Activated naive CD4-positive, alpha-beta T cell treated with anti-CD3 and anti-CD28 coated beads, Interleukin-2, amount 10 ng/mL, durations not matched to agents 7 days and 5 days (primary cell): ENCODE measurements around the gene TRIOBP.

ENCODE experiments used
- CTCF ChIA-PET: fragments of 350-600 bp; sonication (Branson Sonifier 250); formaldehyde crosslinking; loops from one replicate; lab custom pipeline; 2021; ENCODE audit warnings: antibody characterized with exemption; lab: Charles Lee
- DNase-seq: peaks from one replicate; pipeline ENCODE4 v3.0.0-alpha.2; 2020
- H3K27ac Mint-ChIP-seq: one replicate; pipeline ENCODE4 v1.8.0; 2021; ENCODE audit warnings: mild to moderate bottlenecking, moderate library complexity, mixed read lengths
- H3K27me3 Mint-ChIP-seq: one replicate; pipeline ENCODE4 v1.8.0; 2021; ENCODE audit warnings: mild to moderate bottlenecking, mixed read lengths
- H3K36me3 Mint-ChIP-seq: one replicate; pipeline ENCODE4 v1.8.0; 2021; ENCODE audit warnings: mixed read lengths
- H3K4me1 Mint-ChIP-seq: one replicate; pipeline ENCODE4 v1.8.0; 2021; ENCODE audit warnings: mixed read lengths
- H3K4me3 Mint-ChIP-seq: one replicate; pipeline ENCODE4 v1.8.0; 2021; ENCODE audit warnings: mild to moderate bottlenecking, moderate library complexity, mixed read lengths
- H3K9me3 Mint-ChIP-seq: one replicate; pipeline ENCODE4 v1.8.0; 2021; ENCODE audit warnings: mixed read lengths

Gene TRIOBP

DNA sequence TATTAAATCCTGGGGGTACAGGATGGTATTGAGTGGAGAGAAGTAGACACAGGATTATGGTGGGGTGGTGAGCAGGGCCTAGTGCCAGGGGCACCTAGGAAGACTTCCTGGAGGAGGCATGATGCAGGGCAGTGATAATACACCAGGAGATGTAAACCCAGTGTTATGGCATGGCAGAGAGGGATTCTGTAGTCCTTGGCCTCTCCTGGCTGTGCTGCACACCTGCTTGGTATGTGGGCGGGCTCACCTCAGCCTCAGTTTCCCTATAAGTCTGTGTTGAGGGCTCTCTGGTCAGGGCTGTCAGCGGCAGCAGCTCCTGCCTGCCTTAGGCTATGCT, 36.2 kb upstream of the TRIOBP start:
- CTCF ChIA-PET: interaction anchor here (0.6 to 7.7 kb wide), 5 partner anchors 11 to 400 kb away, joined by 3 to 83 read pairs (median 15); partner anchors contain the start of gene LGALS1
- H3K27me3 Mint-ChIP-seq: no peaks in the 10 kb centered on the region
- DNase-seq: no peak

DNA sequence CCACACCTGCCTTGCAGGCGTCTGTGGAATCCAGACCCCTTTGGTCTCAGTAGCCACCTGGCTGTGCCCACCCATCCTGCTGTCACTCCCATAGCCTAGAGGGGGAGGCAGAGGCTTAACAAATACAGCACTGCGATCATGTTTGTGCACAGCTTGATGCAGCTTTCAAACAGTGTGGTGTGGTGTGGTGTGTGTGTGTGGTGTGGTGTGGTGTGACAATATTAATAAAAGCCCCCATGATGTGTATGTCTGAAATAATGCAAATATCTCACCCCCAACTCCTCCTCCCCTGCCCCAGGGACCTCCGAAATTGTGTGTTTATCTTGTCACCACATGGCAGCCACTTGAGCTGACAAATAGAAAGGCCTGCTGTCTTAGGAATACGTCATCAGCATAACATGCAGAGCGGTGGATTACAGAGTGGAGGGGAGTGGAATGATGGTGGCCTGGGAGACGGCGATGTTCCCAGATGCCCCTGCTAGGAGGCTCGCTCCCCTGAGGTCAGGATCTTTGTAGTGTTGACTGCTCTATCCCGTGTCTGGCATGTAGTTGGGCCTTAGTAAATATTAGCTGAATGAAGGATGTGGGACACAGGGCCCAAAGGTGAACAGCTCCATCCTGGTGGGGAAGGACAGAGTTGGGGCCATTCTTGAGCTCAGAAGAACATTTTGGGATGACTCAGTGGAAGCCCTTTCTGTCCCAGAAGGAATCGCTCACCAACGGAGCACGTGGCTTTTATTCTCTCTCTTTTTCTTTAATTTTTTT, 35.5 kb upstream of the TRIOBP start:
- peaks cover 15% of the 10 kb centered on the region for H3K36me3 Mint-ChIP-seq
- no peaks in the 10 kb centered on the region for H3K27me3 Mint-ChIP-seq
- peak overlapping the region; percentile 81 for H3K4me3 Mint-ChIP-seq
- H3K4me1 Mint-ChIP-seq: peaks cover 40% of the 10 kb centered on the region
- CTCF ChIA-PET: interaction anchor here (0.6 to 7.7 kb wide), 5 partner anchors 10 to 401 kb away, joined by 3 to 83 read pairs (median 15); partner anchors contain the start of gene LGALS1
- H3K9me3 Mint-ChIP-seq: no peaks in the 10 kb centered on the region
- DNase-seq: peak; percentile 53
- H3K27ac Mint-ChIP-seq: peak overlapping the region; percentile 55

More for the DNA sequence above, 36.2 kb upstream of the TRIOBP start:
- Mint-ChIP-seq H3K4me1 (peaks cover 40% of the 10 kb centered on the region), H3K4me3 (peak overlapping the region; percentile 81), H3K27ac (peak overlapping the region; percentile 73), H3K9me3 (no peaks in the 10 kb centered on the region), H3K36me3 (peaks cover 12% of the 10 kb centered on the region)

DNA sequence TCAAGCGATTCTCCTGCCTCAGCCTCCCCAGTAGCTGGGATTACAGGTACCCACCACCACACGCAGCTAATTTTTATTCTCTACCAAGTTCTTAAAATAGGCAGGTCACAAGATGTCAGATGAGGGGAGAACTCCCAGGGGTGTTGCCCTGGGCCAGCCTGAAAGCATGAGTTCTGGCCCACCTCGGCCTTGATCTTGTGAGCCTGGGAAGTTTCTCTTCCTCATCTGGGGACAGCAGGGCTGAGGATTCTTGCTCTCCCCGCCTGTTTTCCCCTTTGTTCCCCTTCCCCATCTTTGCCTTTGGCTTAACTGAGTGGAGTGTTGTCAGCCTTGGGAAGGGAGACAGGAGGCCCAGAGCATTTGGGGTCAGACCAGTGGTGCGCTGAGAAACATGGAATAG, 34.8 kb upstream of the TRIOBP start:
- Mint-ChIP-seq H3K9me3 (no peaks in the 10 kb centered on the region), H3K4me1 (peaks cover 40% of the 10 kb centered on the region), H3K27me3 (no peaks in the 10 kb centered on the region), H3K4me3 (no peak overlapping the region), H3K36me3 (peaks cover 20% of the 10 kb centered on the region), H3K27ac (no peak overlapping the region)
- CTCF ChIA-PET: interaction anchor here (1.4 to 7.7 kb wide), 4 partner anchors 9 to 20 kb away, joined by 6 to 83 read pairs (median 34); partner anchors contain the start of gene LGALS1
- DNase-seq: no peak

DNA sequence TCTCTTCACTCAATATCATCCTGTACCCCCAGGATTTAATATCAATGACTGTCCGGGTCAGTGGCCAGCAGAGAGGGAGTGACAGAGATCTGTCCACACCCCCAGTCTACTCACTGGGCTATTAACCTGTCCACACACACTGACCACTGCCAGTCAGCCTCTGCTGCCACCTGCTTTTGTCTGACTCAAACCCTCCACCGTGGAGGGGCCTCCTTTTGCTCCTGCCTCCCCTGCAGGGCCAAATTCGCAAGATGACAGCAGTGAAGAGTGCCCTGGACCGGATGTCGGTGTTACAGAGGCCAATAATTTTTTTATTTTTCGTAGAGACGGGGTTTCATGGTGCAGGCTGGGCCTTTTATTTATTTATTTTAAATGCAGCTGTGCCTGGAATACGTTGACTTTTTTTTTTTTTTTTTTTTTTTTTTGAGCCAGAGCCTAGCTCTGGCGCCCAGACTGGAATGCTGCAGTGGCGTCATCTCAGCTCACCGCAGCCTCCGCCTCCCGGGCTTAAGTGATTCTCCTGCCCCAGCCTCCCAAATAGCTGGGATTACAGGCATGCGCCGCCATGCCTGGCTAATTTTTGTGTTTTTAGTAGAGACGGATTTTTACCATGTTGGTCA, 33.2 kb upstream of the TRIOBP start:
- no peak overlapping the region for H3K27ac Mint-ChIP-seq
- peaks cover 31% of the 10 kb centered on the region for H3K4me1 Mint-ChIP-seq
- H3K4me3 Mint-ChIP-seq: no peak overlapping the region
- CTCF ChIA-PET: interaction anchor here (1.7 to 7.7 kb wide), 4 partner anchors 8 to 20 kb away, joined by 3 to 83 read pairs (median 10); no protein-coding TSS in a partner anchor
- H3K36me3 Mint-ChIP-seq: peaks cover 20% of the 10 kb centered on the region
- H3K27me3 Mint-ChIP-seq: no peaks in the 10 kb centered on the region
- no peaks in the 10 kb centered on the region for H3K9me3 Mint-ChIP-seq
- no peak for DNase-seq

DNA sequence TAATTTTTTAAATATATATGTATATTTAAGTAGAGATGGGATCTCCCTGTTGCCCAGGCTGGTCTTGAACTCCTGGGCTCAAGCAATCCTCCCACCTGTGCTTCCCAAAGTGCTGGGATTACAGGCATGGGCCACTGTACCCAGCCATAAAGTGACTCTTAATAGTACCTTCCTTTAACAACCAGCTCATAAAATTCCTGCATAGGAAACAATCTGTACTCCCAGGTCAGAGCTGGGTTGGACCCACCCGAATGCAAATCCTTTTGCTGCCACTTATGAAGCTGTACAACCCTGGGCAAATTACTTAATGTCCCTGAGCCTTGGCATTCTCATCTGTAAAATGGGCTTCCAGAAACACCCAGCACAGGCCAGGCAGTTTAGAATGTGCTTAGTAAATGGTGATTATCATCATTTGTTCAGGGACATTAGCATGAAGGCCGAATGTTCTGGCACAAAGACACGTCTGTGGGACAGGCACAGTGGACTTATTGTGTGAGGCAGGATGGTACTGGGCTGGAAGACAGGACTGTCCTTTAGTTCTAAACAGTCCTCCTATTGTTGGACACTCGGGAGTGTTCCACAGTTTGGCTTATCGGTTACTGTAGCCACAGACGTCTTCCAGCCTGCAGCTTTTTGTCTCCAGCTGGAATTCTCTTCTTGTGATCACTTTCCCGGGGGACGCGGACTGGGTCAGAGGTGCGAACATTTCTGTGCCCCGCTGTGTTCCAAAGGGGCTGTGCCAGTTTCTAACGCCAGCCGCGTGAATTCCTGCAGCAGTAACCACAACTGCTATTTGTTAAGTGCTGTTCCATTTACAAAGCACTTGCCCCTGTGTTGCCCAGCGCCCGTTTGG, 32.4 kb upstream of the TRIOBP start:
- CTCF ChIA-PET: interaction anchor here (0.7 to 7.7 kb wide), 5 partner anchors 16 to 233 kb away, joined by 3 to 83 read pairs (median 3); no protein-coding TSS in a partner anchor
- Mint-ChIP-seq H3K27ac (peak overlapping the region; percentile 52), H3K9me3 (no peaks in the 10 kb centered on the region), H3K4me1 (peaks cover 30% of the 10 kb centered on the region), H3K4me3 (no peak overlapping the region), H3K27me3 (no peaks in the 10 kb centered on the region), H3K36me3 (peaks cover 22% of the 10 kb centered on the region)
- no peak for DNase-seq

DNA sequence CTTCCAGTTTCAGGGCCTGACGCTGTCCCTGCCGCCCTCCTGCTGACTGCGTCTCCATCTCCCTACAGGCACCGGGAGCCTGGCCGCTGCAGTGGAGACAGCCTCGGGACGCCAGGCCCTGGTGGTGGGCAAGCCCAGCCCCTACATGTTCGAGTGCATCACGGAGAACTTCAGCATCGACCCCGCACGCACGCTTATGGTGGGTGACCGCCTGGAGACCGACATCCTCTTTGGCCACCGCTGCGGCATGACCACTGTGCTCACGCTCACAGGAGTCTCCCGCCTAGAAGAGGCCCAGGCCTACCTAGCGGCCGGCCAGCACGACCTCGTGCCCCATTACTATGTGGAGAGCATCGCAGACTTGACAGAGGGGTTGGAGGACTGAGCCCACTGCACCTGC, 31.4 kb upstream of the TRIOBP start:
- H3K36me3 Mint-ChIP-seq: peaks cover 24% of the 10 kb centered on the region
- CTCF ChIA-PET: interaction anchor here (0.7 to 21.2 kb wide), 3 partner anchors 16 to 33 kb away, joined by 3 to 506 read pairs (median 6); partner anchors contain the start of gene SH3BP1

DNA sequence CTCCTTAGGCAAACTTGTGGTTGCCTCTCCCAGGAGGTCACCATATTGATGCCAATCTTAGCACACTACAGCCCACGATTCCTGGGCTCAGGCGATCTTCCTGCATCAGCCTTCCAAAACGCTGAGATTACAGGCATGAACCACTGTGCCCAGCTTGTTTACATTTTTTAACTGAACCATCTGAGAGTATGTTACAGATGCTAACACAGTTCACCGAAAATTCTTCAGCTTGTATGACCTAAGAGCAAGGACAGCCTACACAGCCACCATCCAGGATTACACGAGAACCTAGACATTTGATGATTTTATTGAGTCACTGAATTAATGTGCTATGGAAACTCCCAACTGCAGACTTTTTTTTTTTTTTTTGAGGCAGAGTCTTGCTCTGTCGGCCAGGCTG, 27.3 kb upstream of the TRIOBP start:
- H3K27ac Mint-ChIP-seq: peak overlapping the region; percentile 25

More for the DNA sequence above, 31.4 kb upstream of the TRIOBP start:
- DNase-seq: no peak
- Mint-ChIP-seq H3K4me3 (no peak overlapping the region), H3K9me3 (no peaks in the 10 kb centered on the region), H3K27me3 (no peaks in the 10 kb centered on the region), H3K4me1 (peaks cover 22% of the 10 kb centered on the region), H3K27ac (no peak overlapping the region)

DNA sequence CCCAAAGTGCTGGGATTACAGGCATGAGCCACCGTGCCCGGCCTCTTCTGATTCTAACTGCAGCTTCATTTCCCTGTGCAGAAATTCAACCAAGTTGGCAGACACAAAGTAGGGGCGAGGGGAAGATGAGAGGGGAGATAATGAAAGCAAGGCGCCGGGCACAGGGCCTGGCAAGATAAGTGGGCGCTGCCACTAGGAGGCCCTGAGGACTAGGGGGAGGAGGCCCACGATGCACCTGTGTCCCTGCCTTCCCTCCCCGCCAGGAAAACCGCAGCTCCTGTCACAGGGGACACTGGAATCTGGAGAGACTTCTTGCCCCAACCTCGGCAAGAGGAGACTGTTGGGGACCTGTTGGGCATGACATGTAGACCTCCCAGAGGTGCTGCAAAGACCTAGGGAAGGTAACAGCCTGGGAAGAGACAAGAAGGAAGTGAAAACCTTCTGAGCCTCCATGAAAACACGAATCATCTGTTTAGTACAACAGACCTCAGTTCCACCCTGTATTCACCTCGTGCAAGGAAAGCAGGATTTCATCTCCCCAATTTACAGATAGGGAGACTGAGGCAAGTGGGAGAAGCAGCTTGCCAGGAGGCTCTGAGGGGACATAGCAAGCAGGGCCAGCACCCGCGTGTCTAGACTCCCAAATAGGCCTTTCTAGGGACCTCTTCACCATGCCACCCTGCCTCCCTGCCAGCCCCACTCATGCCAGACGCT, 24.5 kb upstream of the TRIOBP start:
- no peaks in the 10 kb centered on the region for H3K9me3 Mint-ChIP-seq
- H3K27ac Mint-ChIP-seq: peak overlapping the region; percentile 76
- H3K4me1 Mint-ChIP-seq: peaks cover 54% of the 10 kb centered on the region
- H3K27me3 Mint-ChIP-seq: no peaks in the 10 kb centered on the region
- H3K36me3 Mint-ChIP-seq: peaks cover 14% of the 10 kb centered on the region
- H3K4me3 Mint-ChIP-seq: no peak overlapping the region
- CTCF ChIA-PET: interaction anchor here (2.3 to 21.2 kb wide), 4 partner anchors 9 to 40 kb away, joined by 11 to 506 read pairs (median 15); partner anchors contain the start of genes PDXP and SH3BP1
- peak; percentile 50 for DNase-seq

More for the DNA sequence above, 27.3 kb upstream of the TRIOBP start:
- no peak overlapping the region for H3K4me3 Mint-ChIP-seq
- DNase-seq: no peak
- no peaks in the 10 kb centered on the region for H3K27me3 Mint-ChIP-seq
- peaks cover 38% of the 10 kb centered on the region for H3K4me1 Mint-ChIP-seq
- H3K9me3 Mint-ChIP-seq: no peaks in the 10 kb centered on the region
- H3K36me3 Mint-ChIP-seq: peaks cover 19% of the 10 kb centered on the region
- CTCF ChIA-PET: interaction anchor here (1.8 to 21.2 kb wide), 3 partner anchors 11 to 37 kb away, joined by 5 to 506 read pairs (median 15); partner anchors contain the start of genes PDXP and SH3BP1

DNA sequence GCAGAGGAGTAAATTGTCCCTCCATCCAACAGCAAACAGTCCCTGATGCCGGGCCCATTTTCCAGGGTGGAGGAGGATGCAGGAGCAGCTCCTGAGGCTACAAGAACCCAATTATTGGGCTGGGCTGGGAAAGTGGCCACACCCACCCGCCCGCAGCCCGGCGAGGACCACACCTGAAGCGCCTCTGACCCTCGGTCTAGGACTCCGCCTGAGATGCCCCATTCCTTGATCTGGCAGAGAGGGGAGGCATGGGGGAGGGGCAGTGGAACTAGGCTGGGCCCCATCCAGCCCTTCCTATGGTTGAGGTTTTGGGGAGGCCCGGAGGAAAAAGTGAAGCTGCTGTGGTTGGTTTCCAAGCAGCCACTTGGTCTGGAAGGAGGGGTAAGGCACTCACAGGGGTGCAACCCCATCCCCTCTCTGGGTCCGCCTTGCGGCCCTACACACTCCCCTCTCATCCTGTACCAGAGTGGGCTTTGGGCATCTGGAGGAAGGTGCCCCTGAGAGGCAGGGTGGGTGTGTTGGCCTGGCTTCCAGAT, 23.9 kb upstream of the TRIOBP start:
- H3K27ac Mint-ChIP-seq: peak overlapping the region; percentile 76
- H3K4me3 Mint-ChIP-seq: no peak overlapping the region
- H3K27me3 Mint-ChIP-seq: no peaks in the 10 kb centered on the region
- H3K4me1 Mint-ChIP-seq: peaks cover 59% of the 10 kb centered on the region
- H3K9me3 Mint-ChIP-seq: no peaks in the 10 kb centered on the region
- no peak for DNase-seq
- CTCF ChIA-PET: interaction anchor here (1.5 to 21.2 kb wide), 3 partner anchors 9 to 40 kb away, joined by 7 to 506 read pairs (median 11); partner anchors contain the start of genes PDXP and SH3BP1
- peaks cover 17% of the 10 kb centered on the region for H3K36me3 Mint-ChIP-seq

DNA sequence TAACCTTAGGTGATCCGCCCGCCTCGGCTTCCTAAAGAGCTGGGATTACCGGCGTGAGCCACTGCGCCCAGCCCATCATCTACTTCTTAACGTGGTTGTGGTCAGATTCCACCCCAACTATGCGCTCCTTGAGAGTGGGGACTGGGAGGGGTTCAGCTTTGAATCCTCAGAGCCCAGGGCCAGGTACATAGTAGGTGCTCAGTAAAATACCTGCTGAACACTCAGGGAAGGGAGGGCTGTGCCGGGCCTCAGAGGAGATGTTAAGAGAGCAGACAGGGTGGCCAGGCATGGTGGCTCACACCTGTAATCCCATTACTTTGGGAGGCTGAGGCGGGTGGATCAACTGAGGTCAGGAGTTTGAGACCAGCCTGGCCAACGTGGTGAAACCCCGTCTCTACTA, 22.6 kb upstream of the TRIOBP start:
- H3K27me3 Mint-ChIP-seq: no peaks in the 10 kb centered on the region
- no peak for DNase-seq
- H3K36me3 Mint-ChIP-seq: peaks cover 18% of the 10 kb centered on the region
- H3K27ac Mint-ChIP-seq: peak overlapping the region; percentile 86
- H3K9me3 Mint-ChIP-seq: no peaks in the 10 kb centered on the region
- H3K4me1 Mint-ChIP-seq: peaks cover 63% of the 10 kb centered on the region
- H3K4me3 Mint-ChIP-seq: peak overlapping the region; percentile 80
- CTCF ChIA-PET: interaction anchor here (1.0 to 21.2 kb wide), 3 partner anchors 15 to 134 kb away, joined by 4 to 506 read pairs (median 7); partner anchors contain the start of genes GCAT, PDXP and SH3BP1

DNA sequence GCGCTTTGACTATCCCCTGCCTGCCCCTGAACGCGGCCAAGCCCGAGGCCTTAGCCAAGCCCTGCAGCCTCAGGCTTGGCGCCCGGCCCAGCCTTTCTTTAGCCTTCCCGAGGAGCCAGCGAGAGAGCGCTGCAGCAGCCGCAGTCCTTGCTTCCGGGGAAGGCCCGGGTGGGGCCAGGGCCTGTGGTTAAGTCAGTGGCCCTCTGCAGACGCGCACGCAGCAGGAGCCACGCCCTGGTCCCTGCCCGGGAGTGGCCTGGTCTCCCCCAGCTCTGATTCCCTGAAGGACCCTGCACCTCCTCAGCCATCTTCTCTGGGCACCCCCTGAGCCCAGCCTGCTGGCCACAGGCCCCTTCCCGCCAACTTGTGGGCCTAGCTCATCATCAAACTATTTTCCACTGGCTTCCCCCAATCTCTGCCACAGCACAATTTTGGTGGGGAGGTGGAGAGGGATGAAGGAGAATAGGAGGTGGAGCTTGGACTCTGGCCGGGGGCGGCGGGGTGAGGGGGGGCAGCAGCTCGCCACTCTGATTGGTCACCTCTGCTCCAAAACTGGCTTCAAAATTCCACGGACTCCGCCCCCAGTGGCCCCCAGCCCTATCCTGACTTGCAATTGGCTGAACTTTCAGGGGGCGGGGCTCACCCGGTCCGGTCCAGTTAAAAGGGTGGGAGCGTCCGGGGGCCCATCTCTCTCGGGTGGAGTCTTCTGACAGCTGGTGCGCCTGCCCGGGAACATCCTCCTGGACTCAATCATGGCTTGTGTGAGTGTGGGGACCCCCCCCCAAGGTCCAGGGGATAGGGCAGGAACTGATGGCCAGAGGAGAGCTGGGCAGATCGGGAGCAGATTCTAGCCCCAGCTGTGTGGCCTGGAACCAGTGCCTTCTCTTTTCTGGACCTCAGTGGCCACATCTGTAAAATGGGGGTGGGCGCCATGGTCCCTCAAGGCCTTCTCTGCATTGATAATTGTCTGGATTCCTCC, 21.6 kb upstream of the TRIOBP start, which contains the start of gene LGALS1:
TSS of gene LGALS1 (plus strand) at position 686 of the 979 bp plus-strand sequence. CDS start at position 753, 67 bp downstream.
- H3K27ac Mint-ChIP-seq: peak within 1 kb of the TSS; percentile 100
- peak within 1 kb of the TSS; percentile 80 for H3K4me3 Mint-ChIP-seq
- H3K9me3 Mint-ChIP-seq: no peaks in the 10 kb centered on the region
- peak; percentile 85 for DNase-seq
- peaks cover 62% of the 10 kb centered on the region for H3K4me1 Mint-ChIP-seq
- CTCF ChIA-PET: interaction anchor here (0.9 to 21.2 kb wide), 5 partner anchors 14 to 67 kb away, joined by 4 to 506 read pairs (median 6); partner anchors contain the start of genes GGA1, PDXP and SH3BP1
- peaks cover 21% of the 10 kb centered on the region for H3K36me3 Mint-ChIP-seq
- no peaks in the 10 kb centered on the region for H3K27me3 Mint-ChIP-seq
